HepG2 (cell line): ENCODE data around the gene PANK4. TPM values are rescaled to one million over a fixed set of nuclear protein-coding genes. Genes with fewer than 3 reads are reported as not detected.

Experiments used
- FOXC1 ChIP-seq: sonication (generic); formaldehyde crosslinking; IDR thresholded peaks from 2 replicates; pipeline ENCODE4 v1.8.0; 2022; ENCODE audit warnings: mild to moderate bottlenecking, missing genetic modification reagents, borderline replicate concordance
- FOXK1 ChIP-seq: sonication (generic); formaldehyde crosslinking; IDR thresholded peaks from 2 replicates; pipeline ENCODE4 v1.4.0; 2020; ENCODE audit warnings: low read depth, missing genetic modification reagents, borderline replicate concordance
- NBN ChIP-seq: fragments of 450-650 bp; conservative IDR thresholded peaks from 2 replicates; pipeline ENCODE4 v1.6.1; 2017
- NFRKB ChIP-seq: fragments of 450-650 bp; IDR thresholded peaks from 2 replicates; pipeline ENCODE4 v1.6.1; 2017
- PAX8 ChIP-seq: sonication (generic); formaldehyde crosslinking; IDR thresholded peaks from 2 replicates; pipeline ENCODE4 v1.8.0; 2022; ENCODE audit warnings: mild to moderate bottlenecking, missing genetic modification reagents, borderline replicate concordance
- ZNF138 ChIP-seq: sonication (generic); formaldehyde crosslinking; IDR thresholded peaks from 2 replicates; pipeline ENCODE4 v1.5.0; 2020; ENCODE audit warnings: mild to moderate bottlenecking, low read depth, missing genetic modification reagents
- polyA plus RNA-seq, 8 experiments: library from polyadenylated mRNA; depleted of rRNA in 3 of 8; stranded (reverse) in 7 of 8; unstranded in 1 of 8; fragments of >200 nt; fragmentation: Illumina TruSeq in 4 of 8; extraction: Trizol in 4 of 8; gene quantifications; 2 replicates each; pipeline versions ENCODE4 v1.2.1 to v1.2.3, GENCODE V29; 2011 to 2016; ENCODE audit warnings: low read depth in 4 of 8, missing spikeins in 1 of 8, mixed read lengths in 1 of 8; ENCODE audit not compliant: insufficient read depth in 1 of 8
- total RNA-seq, 5 experiments: library from RNA; depleted of rRNA; stranded (reverse); fragments of >200 nt; fragmentation: Illumina TruSeq; extraction: Trizol; gene quantifications; 2 replicates each; pipeline ENCODE4 v1.2.3, GENCODE V29; 2016; ENCODE audit warnings: low read depth in 1 of 5
- TF ChIP-seq, protein P1 (sequence below), 2 experiments: fragments of 450-650 bp in 1 of 2; sonication (generic) in 1 of 2; formaldehyde crosslinking in 1 of 2; IDR thresholded peaks; 2 replicates each; pipeline versions ENCODE4 v1.6.1 to v1.8.0; 2016 to 2022; ENCODE audit warnings: antibody characterized with exemption in 1 of 2, mild to moderate bottlenecking in 1 of 2, missing genetic modification reagents in 1 of 2
- TF ChIP-seq, protein P2 (sequence below): fragments of 450-650 bp; IDR thresholded peaks from 2 replicates; pipeline ENCODE4 v1.6.1; 2016
- TF ChIP-seq, protein P3 (sequence below): sonication (generic); formaldehyde crosslinking; IDR thresholded peaks from 2 replicates; pipeline ENCODE4 v1.5.0; 2020; ENCODE audit warnings: missing genetic modification reagents
- TF ChIP-seq, protein P4 (sequence below): sonication (generic); formaldehyde crosslinking; IDR thresholded peaks from 2 replicates; pipeline ENCODE4 v1.4.0; 2020; ENCODE audit warnings: mild to moderate bottlenecking, missing genetic modification reagents, borderline replicate concordance

PANK4 gene
- total and polyA plus RNA-seq, 2 of the 13 experiments (the other 11 are each of a cell fraction or from before 2014, with no cell fraction given), result 17.4 to 19.3 TPM

DNA sequence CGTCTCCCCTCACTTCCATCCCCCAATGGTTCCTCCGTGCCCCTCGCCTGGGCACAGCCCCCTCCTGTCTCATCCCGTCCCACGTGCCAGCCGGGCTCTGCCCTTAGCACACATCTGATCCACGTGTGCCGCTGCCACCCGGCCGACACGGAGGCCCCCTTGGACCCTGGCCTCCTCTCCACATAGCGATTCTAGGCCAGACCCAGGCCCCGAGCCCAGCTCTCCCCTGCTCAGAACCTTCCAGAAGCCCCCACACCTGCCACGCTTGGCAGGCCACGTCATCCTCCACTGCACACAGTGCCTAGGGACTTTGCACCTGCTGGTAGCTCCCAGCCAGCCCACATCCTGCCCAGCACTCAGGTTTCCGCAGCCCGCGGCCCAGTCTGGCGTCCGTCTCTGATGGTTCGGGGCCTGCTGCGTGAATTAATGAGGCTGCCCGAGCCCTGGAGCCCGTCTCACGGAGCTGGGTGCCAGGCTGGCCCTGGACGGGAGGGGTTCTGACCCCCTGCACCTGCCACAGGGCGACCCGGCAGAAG is 30.2 kb downstream of the PANK4 start (continued):
- TF ChIP-seq, protein P1, sequence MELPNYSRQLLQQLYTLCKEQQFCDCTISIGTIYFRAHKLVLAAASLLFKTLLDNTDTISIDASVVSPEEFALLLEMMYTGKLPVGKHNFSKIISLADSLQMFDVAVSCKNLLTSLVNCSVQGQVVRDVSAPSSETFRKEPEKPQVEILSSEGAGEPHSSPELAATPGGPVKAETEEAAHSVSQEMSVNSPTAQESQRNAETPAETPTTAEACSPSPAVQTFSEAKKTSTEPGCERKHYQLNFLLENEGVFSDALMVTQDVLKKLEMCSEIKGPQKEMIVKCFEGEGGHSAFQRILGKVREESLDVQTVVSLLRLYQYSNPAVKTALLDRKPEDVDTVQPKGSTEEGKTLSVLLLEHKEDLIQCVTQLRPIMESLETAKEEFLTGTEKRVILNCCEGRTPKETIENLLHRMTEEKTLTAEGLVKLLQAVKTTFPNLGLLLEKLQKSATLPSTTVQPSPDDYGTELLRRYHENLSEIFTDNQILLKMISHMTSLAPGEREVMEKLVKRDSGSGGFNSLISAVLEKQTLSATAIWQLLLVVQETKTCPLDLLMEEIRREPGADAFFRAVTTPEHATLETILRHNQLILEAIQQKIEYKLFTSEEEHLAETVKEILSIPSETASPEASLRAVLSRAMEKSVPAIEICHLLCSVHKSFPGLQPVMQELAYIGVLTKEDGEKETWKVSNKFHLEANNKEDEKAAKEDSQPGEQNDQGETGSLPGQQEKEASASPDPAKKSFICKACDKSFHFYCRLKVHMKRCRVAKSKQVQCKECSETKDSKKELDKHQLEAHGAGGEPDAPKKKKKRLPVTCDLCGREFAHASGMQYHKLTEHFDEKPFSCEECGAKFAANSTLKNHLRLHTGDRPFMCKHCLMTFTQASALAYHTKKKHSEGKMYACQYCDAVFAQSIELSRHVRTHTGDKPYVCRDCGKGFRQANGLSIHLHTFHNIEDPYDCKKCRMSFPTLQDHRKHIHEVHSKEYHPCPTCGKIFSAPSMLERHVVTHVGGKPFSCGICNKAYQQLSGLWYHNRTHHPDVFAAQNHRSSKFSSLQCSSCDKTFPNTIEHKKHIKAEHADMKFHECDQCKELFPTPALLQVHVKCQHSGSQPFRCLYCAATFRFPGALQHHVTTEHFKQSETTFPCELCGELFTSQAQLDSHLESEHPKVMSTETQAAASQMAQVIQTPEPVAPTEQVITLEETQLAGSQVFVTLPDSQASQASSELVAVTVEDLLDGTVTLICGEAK (IDR thresholded peaks at IDR 0.05), result no peak
- TF ChIP-seq, protein P1 (CRISPR knock-in tag; IDR thresholded peaks at IDR 0.05), result no peak
- TF ChIP-seq FOXC1 (CRISPR knock-in tag) (peak; percentile 34; the same call in 1 of the 2 replicates), PAX8 (CRISPR knock-in tag) (no peak), ZNF138 (CRISPR knock-in tag) (0 out of 2 replicates have a peak, but pooled peaks have one; percentile 42), NBN (no peak), NFRKB (no peak), FOXK1 (CRISPR knock-in tag) (no peak)
- TF ChIP-seq, protein P2, sequence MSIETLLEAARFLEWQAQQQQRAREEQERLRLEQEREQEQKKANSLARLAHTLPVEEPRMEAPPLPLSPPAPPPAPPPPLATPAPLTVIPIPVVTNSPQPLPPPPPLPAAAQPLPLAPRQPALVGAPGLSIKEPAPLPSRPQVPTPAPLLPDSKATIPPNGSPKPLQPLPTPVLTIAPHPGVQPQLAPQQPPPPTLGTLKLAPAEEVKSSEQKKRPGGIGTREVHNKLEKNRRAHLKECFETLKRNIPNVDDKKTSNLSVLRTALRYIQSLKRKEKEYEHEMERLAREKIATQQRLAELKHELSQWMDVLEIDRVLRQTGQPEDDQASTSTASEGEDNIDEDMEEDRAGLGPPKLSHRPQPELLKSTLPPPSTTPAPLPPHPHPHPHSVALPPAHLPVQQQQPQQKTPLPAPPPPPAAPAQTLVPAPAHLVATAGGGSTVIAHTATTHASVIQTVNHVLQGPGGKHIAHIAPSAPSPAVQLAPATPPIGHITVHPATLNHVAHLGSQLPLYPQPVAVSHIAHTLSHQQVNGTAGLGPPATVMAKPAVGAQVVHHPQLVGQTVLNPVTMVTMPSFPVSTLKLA, result 0 out of 2 replicates have a peak, but pooled peaks have one; percentile 26
- TF ChIP-seq, protein P3, sequence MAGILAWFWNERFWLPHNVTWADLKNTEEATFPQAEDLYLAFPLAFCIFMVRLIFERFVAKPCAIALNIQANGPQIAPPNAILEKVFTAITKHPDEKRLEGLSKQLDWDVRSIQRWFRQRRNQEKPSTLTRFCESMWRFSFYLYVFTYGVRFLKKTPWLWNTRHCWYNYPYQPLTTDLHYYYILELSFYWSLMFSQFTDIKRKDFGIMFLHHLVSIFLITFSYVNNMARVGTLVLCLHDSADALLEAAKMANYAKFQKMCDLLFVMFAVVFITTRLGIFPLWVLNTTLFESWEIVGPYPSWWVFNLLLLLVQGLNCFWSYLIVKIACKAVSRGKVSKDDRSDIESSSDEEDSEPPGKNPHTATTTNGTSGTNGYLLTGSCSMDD (CRISPR knock-in tag), result no peak
- TF ChIP-seq, protein P4, sequence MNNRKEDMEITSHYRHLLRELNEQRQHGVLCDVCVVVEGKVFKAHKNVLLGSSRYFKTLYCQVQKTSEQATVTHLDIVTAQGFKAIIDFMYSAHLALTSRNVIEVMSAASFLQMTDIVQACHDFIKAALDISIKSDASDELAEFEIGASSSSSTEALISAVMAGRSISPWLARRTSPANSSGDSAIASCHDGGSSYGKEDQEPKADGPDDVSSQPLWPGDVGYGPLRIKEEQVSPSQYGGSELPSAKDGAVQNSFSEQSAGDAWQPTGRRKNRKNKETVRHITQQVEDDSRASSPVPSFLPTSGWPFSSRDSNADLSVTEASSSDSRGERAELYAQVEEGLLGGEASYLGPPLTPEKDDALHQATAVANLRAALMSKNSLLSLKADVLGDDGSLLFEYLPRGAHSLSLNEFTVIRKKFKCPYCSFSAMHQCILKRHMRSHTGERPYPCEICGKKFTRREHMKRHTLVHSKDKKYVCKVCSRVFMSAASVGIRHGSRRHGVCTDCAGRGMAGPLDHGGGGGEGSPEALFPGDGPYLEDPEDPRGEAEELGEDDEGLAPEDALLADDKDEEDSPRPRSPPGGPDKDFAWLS (CRISPR knock-in tag), result no peak
- TF ChIP-seq, all 625 proteins: peak for 68
